IPS-15b (cell line): ENCODE measurements around the gene DNAL4.

Experiments
- H3K27me3 ChIP-seq: one replicate; pipeline ENCODE4 v1.6.1; 2013; ENCODE audit warnings: low read length; ENCODE audit not compliant: control insufficient read depth, insufficient read depth
- H3K36me3 ChIP-seq: one replicate; pipeline ENCODE4 v1.6.1; 2013; ENCODE audit warnings: low read length; ENCODE audit not compliant: control insufficient read depth, insufficient read depth
- H3K4me1 ChIP-seq: one replicate; pipeline ENCODE4 v1.6.1; 2013; ENCODE audit warnings: mild to moderate bottlenecking, low read length; ENCODE audit not compliant: control insufficient read depth, insufficient read depth
- H3K4me3 ChIP-seq: one replicate; pipeline ENCODE4 v1.5.1; 2013; ENCODE audit warnings: low read depth, low read length
- H3K9ac ChIP-seq: one replicate; pipeline ENCODE4 v1.6.1; 2013; ENCODE audit warnings: low read depth, mild to moderate bottlenecking, low read length
- H3K9me3 ChIP-seq: one replicate; pipeline ENCODE4 v1.6.1; 2013; ENCODE audit warnings: mild to moderate bottlenecking, low read length; ENCODE audit not compliant: control insufficient read depth, insufficient read depth

DNAL4 gene

GRCh38 chr22:38741576-38741975 is 52.4 kb downstream of the DNAL4 start:
- no peaks in the 10 kb centered on the region for H3K9me3 ChIP-seq
- H3K9ac ChIP-seq, result no peak overlapping the region
- no peaks in the 10 kb centered on the region for H3K27me3 ChIP-seq
- peaks cover 20% of the 10 kb centered on the region for H3K36me3 ChIP-seq
- no peaks in the 10 kb centered on the region for H3K4me1 ChIP-seq
- H3K4me3 ChIP-seq, result no peak overlapping the region

- H3K27me3 ChIP-seq, result no peaks in the 10 kb centered on the region
- no peak overlapping the region for H3K4me3 ChIP-seq
- no peaks in the 10 kb centered on the region for H3K4me1 ChIP-seq
- peaks cover 20% of the 10 kb centered on the region for H3K36me3 ChIP-seq
- H3K9me3 ChIP-seq, result no peaks in the 10 kb centered on the region
- H3K9ac ChIP-seq, result no peak overlapping the region
These were observed 52.8 kb downstream of the DNAL4 start for GRCh38 chr22:38741166-38741565.

GRCh38 chr22:38740754-38741153 is 53.2 kb downstream of the DNAL4 start:
- H3K36me3 ChIP-seq, result peaks cover 23% of the 10 kb centered on the region
- no peaks in the 10 kb centered on the region for H3K27me3 ChIP-seq
- H3K9ac ChIP-seq, result no peak overlapping the region
- no peaks in the 10 kb centered on the region for H3K4me1 ChIP-seq
- no peaks in the 10 kb centered on the region for H3K9me3 ChIP-seq
- H3K4me3 ChIP-seq, result no peak overlapping the region

- H3K9ac ChIP-seq, result no peak overlapping the region
- peaks cover 26% of the 10 kb centered on the region for H3K36me3 ChIP-seq
- H3K27me3 ChIP-seq, result no peaks in the 10 kb centered on the region
- H3K4me3 ChIP-seq, result no peak overlapping the region
- no peaks in the 10 kb centered on the region for H3K9me3 ChIP-seq
- H3K4me1 ChIP-seq, result no peaks in the 10 kb centered on the region
These were observed 53.7 kb downstream of the DNAL4 start for GRCh38 chr22:38740116-38740723.

GRCh38 chr22:38739300-38740055 is 54.5 kb downstream of the DNAL4 start:
- Histone ChIP-seq H3K4me1 (no peaks in the 10 kb centered on the region), H3K4me3 (no peak overlapping the region), H3K36me3 (peaks cover 26% of the 10 kb centered on the region), H3K9ac (no peak overlapping the region), H3K27me3 (no peaks in the 10 kb centered on the region), H3K9me3 (no peaks in the 10 kb centered on the region)

GRCh38 chr22:38738475-38739070 is 55.4 kb downstream of the DNAL4 start:
- Histone ChIP-seq H3K36me3 (peaks cover 34% of the 10 kb centered on the region), H3K4me3 (no peak overlapping the region), H3K9ac (no peak overlapping the region), H3K27me3 (no peaks in the 10 kb centered on the region), H3K4me1 (no peaks in the 10 kb centered on the region), H3K9me3 (no peaks in the 10 kb centered on the region)

- H3K36me3 ChIP-seq, result peaks cover 30% of the 10 kb centered on the region
These were observed 56.5 kb downstream of the DNAL4 start for GRCh38 chr22:38737302-38738060.

GRCh38 chr22:38736257-38736570 is 57.7 kb downstream of the DNAL4 start:
- Histone ChIP-seq H3K4me3 (no peak overlapping the region), H3K36me3 (peaks cover 22% of the 10 kb centered on the region), H3K9ac (no peak overlapping the region), H3K9me3 (no peaks in the 10 kb centered on the region), H3K27me3 (no peaks in the 10 kb centered on the region), H3K4me1 (no peaks in the 10 kb centered on the region)

More at GRCh38 chr22:38737302-38738060, 56.5 kb downstream of the DNAL4 start:
- H3K4me3 ChIP-seq, result no peak overlapping the region
- H3K9ac ChIP-seq, result no peak overlapping the region
- no peaks in the 10 kb centered on the region for H3K9me3 ChIP-seq
- H3K4me1 ChIP-seq, result no peaks in the 10 kb centered on the region
- no peaks in the 10 kb centered on the region for H3K27me3 ChIP-seq

GRCh38 chr22:38735465-38736256 is 58.3 kb downstream of the DNAL4 start:
- Histone ChIP-seq H3K9ac (no peak overlapping the region), H3K27me3 (no peaks in the 10 kb centered on the region), H3K4me3 (no peak overlapping the region), H3K4me1 (no peaks in the 10 kb centered on the region), H3K36me3 (peaks cover 24% of the 10 kb centered on the region), H3K9me3 (no peaks in the 10 kb centered on the region)

GRCh38 chr22:38735126-38735464 is 58.8 kb downstream of the DNAL4 start:
- Histone ChIP-seq H3K36me3 (peaks cover 30% of the 10 kb centered on the region), H3K9me3 (no peaks in the 10 kb centered on the region), H3K4me1 (no peaks in the 10 kb centered on the region), H3K27me3 (no peaks in the 10 kb centered on the region), H3K4me3 (no peak overlapping the region), H3K9ac (no peak overlapping the region)

GRCh38 chr22:38734421-38735100 is 59.4 kb downstream of the DNAL4 start:
- Histone ChIP-seq H3K9me3 (no peaks in the 10 kb centered on the region), H3K4me1 (no peaks in the 10 kb centered on the region), H3K4me3 (no peak overlapping the region), H3K27me3 (no peaks in the 10 kb centered on the region), H3K9ac (no peak overlapping the region), H3K36me3 (peaks cover 34% of the 10 kb centered on the region)
